ENCODE measurements around the gene KIF1A.

Gene KIF1A

DNA sequence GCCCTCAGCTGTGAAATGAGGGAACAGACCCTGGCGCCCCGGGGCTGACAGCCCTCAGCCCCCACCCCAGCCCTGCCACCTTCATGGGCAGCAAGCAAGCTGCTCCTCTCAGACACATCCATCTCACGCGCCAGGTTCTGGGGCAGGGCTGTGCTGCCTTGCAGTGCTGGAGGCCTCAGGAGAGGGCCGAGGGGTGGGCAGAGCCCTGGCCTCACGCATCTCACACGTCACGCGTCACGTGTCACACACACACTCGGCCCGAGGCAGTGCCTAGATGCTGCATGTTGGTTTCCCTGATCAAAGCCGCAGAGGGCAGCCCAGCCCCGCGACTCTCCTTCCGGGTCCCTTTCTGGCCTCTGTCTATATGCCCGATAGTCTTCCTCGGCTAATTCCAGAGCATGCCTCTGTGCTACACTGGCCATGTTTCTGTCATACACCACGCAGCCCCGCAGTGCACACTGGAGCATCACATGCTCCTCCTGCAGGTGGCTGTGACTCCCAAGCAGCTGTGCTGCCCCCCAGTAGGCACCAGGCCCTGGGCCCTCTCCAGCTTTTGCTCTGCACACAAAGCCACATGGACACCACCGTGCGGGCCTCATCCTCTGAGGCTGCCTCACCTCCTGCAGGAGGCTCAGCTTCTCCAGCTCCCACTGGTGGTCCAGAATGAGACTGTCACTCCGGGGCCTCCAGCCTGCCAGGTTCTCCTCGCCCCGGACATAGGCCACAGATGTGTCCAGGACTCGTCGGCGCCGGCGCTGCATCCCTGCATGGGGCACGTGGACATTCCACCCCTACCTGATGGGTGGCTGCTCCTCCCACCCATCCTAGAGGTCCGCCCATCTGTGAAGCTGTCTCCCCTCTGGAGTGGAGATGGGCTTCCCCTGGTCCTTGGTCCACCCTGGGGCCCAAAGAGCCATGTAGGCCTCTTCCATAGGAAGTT lies 97.0 kb downstream of the KIF1A start:
- Histone ChIP-seq H3F3A (ENCODE audit: insufficient read depth, low read length) (no peaks in the 10 kb centered on the region), H3K4me2 (ENCODE audit: low read length) (no peak overlapping the region), H3K4me1 (ENCODE audit: insufficient read depth, low read length, severe bottlenecking) (no peaks in the 10 kb centered on the region), H4K20me1 (ENCODE audit: insufficient read depth, low read length) (no peaks in the 10 kb centered on the region), H3K27me3 (ENCODE audit: insufficient read depth, low read length) (no peaks in the 10 kb centered on the region), H3K9me2 (ENCODE audit: low read depth, low read length) (no peaks in the 10 kb centered on the region), H3K79me2 (ENCODE audit: insufficient read depth, low read length) (no peaks in the 10 kb centered on the region), H3K27ac (ENCODE audit: low read depth, low read length, poor library complexity, severe bottlenecking) (no peak overlapping the region), H3K9me3 (ENCODE audit: low read length) (no peaks in the 10 kb centered on the region), H3K36me3 (ENCODE audit: insufficient read depth, low read length) (no peaks in the 10 kb centered on the region), H2AFZ (ENCODE audit: low read length) (no peak overlapping the region), H3K4me3 (ENCODE audit: low read depth, low read length, poor library complexity, severe bottlenecking) (no peak overlapping the region), H3K9ac (ENCODE audit: low read length) (no peak overlapping the region)
- TF ChIP-seq, protein P1, sequence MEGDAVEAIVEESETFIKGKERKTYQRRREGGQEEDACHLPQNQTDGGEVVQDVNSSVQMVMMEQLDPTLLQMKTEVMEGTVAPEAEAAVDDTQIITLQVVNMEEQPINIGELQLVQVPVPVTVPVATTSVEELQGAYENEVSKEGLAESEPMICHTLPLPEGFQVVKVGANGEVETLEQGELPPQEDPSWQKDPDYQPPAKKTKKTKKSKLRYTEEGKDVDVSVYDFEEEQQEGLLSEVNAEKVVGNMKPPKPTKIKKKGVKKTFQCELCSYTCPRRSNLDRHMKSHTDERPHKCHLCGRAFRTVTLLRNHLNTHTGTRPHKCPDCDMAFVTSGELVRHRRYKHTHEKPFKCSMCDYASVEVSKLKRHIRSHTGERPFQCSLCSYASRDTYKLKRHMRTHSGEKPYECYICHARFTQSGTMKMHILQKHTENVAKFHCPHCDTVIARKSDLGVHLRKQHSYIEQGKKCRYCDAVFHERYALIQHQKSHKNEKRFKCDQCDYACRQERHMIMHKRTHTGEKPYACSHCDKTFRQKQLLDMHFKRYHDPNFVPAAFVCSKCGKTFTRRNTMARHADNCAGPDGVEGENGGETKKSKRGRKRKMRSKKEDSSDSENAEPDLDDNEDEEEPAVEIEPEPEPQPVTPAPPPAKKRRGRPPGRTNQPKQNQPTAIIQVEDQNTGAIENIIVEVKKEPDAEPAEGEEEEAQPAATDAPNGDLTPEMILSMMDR (IDR thresholded peaks at IDR 0.05; ENCODE audit: low read length), result no peak
- TF ChIP-seq EZH2 (IDR thresholded peaks at IDR 0.05; ENCODE audit: borderline replicate concordance, low read length), result no peak

DNA sequence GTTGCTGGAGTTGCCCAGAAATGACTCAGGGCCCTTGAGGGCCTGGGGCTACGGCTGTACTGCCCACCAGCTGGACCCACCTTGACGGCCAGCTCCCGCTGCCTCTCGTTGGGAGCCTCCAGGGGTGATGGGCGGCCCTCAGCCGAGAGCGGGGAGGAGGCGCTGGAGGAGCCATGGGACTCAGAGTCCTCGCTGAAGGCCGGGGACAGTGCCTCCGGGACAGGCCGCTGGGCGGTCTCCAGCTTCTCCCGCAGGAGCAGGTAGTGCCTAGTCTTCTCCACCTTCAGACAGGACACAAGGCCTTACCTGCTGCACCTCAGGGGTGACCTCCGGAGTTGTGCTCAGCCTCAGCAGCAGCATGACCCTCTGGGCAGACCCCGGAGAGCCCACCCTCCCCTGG lies 97.6 kb downstream of the KIF1A start:
- no peak overlapping the region for H3K9ac ChIP-seq (ENCODE audit: low read length)
- no peaks in the 10 kb centered on the region for H3F3A ChIP-seq (ENCODE audit: insufficient read depth, low read length)
- no peak overlapping the region for H2AFZ ChIP-seq (ENCODE audit: low read length)
- H3K27ac ChIP-seq (ENCODE audit: low read depth, low read length, poor library complexity, severe bottlenecking), result no peak overlapping the region
- H3K27me3 ChIP-seq (ENCODE audit: insufficient read depth, low read length), result no peaks in the 10 kb centered on the region
- H4K20me1 ChIP-seq (ENCODE audit: insufficient read depth, low read length), result no peaks in the 10 kb centered on the region
- no peaks in the 10 kb centered on the region for H3K79me2 ChIP-seq (ENCODE audit: insufficient read depth, low read length)
- H3K4me3 ChIP-seq (ENCODE audit: low read depth, low read length, poor library complexity, severe bottlenecking), result no peak overlapping the region
- no peaks in the 10 kb centered on the region for H3K9me3 ChIP-seq (ENCODE audit: low read length)
- TF ChIP-seq EZH2 (IDR thresholded peaks at IDR 0.05; ENCODE audit: borderline replicate concordance, low read length), result no peak
- TF ChIP-seq, protein P1 (IDR thresholded peaks at IDR 0.05; ENCODE audit: low read length), result no peak
- H3K36me3 ChIP-seq (ENCODE audit: insufficient read depth, low read length), result no peaks in the 10 kb centered on the region
- H3K9me2 ChIP-seq (ENCODE audit: low read depth, low read length), result no peaks in the 10 kb centered on the region
- H3K4me1 ChIP-seq (ENCODE audit: insufficient read depth, low read length, severe bottlenecking), result no peaks in the 10 kb centered on the region
- H3K4me2 ChIP-seq (ENCODE audit: low read length), result no peak overlapping the region

DNA sequence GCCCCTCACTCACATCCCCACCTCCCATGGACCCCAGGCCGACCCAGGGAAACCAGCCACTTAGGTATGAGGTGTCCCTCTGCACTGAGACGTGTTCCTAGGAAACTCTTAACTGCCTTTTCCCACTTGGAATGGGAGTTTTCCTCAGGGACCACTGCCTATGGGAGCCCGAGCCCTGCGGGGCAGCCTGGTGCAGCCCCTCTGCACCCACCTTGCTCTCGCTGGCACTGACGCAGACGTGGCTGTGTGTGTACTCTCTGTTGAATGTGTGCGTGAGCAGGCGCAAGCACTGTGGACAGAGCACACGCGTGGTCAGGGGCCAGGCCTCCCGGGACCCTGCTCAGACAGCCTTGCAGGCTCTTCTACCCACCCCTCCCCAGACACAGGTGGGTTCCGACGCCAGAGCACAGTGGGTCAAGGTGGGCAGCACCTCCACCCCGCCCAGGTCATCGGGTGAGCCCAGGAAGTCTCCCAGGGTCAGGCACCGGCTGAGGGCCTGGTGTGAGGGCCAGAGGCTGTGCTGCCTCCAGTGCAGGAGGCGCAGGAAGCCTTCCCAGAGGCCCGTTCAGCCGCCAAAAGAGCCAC lies 98.3 kb downstream of the KIF1A start:
- no peaks in the 10 kb centered on the region for H4K20me1 ChIP-seq (ENCODE audit: insufficient read depth, low read length)
- no peaks in the 10 kb centered on the region for H3K27me3 ChIP-seq (ENCODE audit: insufficient read depth, low read length)

More for the DNA sequence above, 98.3 kb downstream of the KIF1A start:
- H3K4me3 ChIP-seq (ENCODE audit: low read depth, low read length, poor library complexity, severe bottlenecking), result no peak overlapping the region
- no peak for TF ChIP-seq EZH2 (IDR thresholded peaks at IDR 0.05; ENCODE audit: borderline replicate concordance, low read length)
- TF ChIP-seq, protein P1 (IDR thresholded peaks at IDR 0.05; ENCODE audit: low read length), result no peak
- H3K27ac ChIP-seq (ENCODE audit: low read depth, low read length, poor library complexity, severe bottlenecking), result no peak overlapping the region
- H3K4me1 ChIP-seq (ENCODE audit: insufficient read depth, low read length, severe bottlenecking), result no peaks in the 10 kb centered on the region
- no peaks in the 10 kb centered on the region for H3K36me3 ChIP-seq (ENCODE audit: insufficient read depth, low read length)
- no peak overlapping the region for H2AFZ ChIP-seq (ENCODE audit: low read length)
- no peaks in the 10 kb centered on the region for H3F3A ChIP-seq (ENCODE audit: insufficient read depth, low read length)
- H3K79me2 ChIP-seq (ENCODE audit: insufficient read depth, low read length), result no peaks in the 10 kb centered on the region
- no peaks in the 10 kb centered on the region for H3K9me3 ChIP-seq (ENCODE audit: low read length)
- no peak overlapping the region for H3K4me2 ChIP-seq (ENCODE audit: low read length)
- no peaks in the 10 kb centered on the region for H3K9me2 ChIP-seq (ENCODE audit: low read depth, low read length)
- no peak overlapping the region for H3K9ac ChIP-seq (ENCODE audit: low read length)

All from OCI-LY1 (cell line).